ENCODE results near the gene WDFY2. TPM values are rescaled to one million over a fixed set of nuclear protein-coding genes. Genes with fewer than 3 reads are reported as not detected.
A peak's percentile ranks its signal among the peaks of the same experiment; 100 is the strongest.

Gene WDFY2
- total RNA-seq, 4 donors from 2014 or later: 6.0 to 11.3 (median 9.7) TPM

DNA sequence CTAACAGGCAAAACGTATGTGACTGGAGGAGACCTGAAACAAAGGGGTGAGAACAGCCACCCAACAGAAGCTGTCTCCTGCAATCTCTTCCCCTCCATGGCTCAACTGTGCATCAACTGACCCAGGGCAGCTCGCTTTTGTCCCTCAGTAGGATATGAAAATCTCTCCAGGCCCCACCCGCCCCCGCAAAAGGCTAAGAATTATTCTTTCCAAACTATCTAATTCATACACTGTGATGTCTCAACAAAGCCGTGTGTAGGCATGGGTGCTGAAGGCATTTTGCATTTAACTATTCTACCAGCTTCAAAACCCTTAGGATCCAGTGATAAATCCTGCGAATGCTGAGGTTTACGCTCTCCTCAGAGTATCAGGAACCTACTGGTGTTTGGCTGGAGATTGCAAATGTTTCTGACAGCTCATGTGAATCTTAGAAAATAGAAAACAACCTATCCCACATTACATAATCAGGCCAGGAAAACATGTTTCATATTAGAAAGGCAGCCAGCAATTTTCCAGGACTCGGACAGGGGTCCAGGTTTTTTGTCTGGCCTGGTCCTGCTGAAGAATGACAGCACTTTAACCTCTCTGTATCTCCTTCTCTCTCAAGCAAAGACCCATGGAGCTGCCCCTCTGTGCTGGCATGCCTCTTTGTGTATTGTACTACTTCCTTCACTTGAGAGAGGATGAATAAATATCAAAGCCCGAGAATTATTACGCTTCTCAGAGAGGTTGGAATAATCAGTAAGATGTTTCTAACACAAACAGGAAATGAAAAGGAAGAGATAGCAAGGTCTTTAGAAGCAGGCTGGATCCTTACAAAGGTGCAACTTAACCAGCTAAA is 202.4 kb downstream of the WDFY2 start:
- peaks cover 0 to 22% (median 0%) of the 10 kb centered on the region in 4 donors for H3K4me1 ChIP-seq
- peak in 1 of 3 donors; percentile 40 for DNase-seq
- H3K4me3 ChIP-seq: no peak overlapping the region
- H3K27me3 ChIP-seq: no peaks in the 10 kb centered on the region
- H3K27ac ChIP-seq: no peak overlapping the region
- H3K36me3 ChIP-seq: no peaks in the 10 kb centered on the region
- no peaks in the 10 kb centered on the region for H3K9me3 ChIP-seq
- TF ChIP-seq, protein P1, sequence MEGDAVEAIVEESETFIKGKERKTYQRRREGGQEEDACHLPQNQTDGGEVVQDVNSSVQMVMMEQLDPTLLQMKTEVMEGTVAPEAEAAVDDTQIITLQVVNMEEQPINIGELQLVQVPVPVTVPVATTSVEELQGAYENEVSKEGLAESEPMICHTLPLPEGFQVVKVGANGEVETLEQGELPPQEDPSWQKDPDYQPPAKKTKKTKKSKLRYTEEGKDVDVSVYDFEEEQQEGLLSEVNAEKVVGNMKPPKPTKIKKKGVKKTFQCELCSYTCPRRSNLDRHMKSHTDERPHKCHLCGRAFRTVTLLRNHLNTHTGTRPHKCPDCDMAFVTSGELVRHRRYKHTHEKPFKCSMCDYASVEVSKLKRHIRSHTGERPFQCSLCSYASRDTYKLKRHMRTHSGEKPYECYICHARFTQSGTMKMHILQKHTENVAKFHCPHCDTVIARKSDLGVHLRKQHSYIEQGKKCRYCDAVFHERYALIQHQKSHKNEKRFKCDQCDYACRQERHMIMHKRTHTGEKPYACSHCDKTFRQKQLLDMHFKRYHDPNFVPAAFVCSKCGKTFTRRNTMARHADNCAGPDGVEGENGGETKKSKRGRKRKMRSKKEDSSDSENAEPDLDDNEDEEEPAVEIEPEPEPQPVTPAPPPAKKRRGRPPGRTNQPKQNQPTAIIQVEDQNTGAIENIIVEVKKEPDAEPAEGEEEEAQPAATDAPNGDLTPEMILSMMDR (IDR thresholded peaks at IDR 0.05): no peak
- TF ChIP-seq POLR2A (IDR thresholded peaks at IDR 0.05): no peak

DNA sequence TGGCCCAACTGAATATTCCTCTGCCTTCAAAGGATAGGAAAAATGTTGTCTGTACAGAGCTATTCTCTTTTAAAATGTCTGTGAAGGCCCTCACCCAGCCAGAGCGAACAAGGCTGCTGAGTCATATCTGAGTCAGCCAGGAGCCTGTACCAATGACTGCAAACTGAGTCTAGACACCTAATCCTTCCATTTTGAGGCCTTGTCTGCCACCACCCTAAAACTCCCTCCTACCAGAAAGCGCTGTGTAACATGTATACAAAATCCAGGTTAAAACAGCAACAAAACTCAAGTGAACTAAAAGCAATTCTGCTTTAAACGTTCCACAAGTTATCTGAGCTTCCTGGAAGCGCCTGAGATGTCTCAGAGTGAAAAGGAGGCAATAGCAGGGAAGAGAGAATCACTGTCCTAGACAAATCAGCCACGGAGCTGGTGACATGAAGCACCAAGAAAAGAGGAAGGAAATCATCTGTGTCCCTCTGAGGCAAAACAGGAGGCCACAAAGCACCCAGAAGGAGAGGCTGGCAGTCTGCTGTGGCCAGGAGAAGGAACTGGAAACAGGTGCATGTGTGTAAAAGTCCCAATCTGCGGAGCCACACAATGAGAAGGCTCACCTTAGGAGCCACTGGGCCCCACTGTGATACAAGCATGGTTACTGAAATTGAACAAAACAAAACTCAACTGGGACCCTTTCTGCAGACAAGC is 209.5 kb downstream of the WDFY2 start:
- peaks cover 0 to 5% (median 0%) of the 10 kb centered on the region in 4 donors for H3K4me1 ChIP-seq
- H3K36me3 ChIP-seq: no peaks in the 10 kb centered on the region
- no peak overlapping the region for H3K4me3 ChIP-seq
- H3K27me3 ChIP-seq: no peaks in the 10 kb centered on the region
- no peak for TF ChIP-seq POLR2A (IDR thresholded peaks at IDR 0.05)
- TF ChIP-seq, protein P1 (IDR thresholded peaks at IDR 0.05): no peak
- peak in 2 of 3 donors; percentile 72 to 77 for DNase-seq
- H3K9me3 ChIP-seq: no peaks in the 10 kb centered on the region
- H3K27ac ChIP-seq: peak overlapping the region in 1 of 4 donors; percentile 35

DNA sequence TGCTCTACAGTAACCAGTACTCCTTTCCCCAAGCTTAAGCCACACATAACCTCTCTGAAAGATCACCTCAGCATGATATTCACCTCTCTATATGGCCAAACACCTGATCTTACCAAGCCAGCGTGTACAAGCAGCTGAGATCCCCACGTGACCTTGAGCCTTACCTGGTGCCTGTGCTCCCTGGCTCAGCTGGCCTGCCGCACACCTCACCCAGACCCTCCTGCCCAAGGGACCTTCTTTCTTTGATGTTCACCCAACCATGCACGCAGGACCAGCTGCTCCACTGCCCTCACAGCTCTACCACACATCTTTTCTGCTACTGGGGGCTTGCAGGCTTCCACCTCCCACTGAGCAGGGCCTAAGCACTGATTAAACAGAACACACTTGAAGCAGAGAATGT is 210.7 kb downstream of the WDFY2 start:
- H3K27me3 ChIP-seq: no peaks in the 10 kb centered on the region
- H3K4me1 ChIP-seq: peaks cover 0 to 5% (median 0%) of the 10 kb centered on the region in 4 donors
- DNase-seq: peak in 1 of 3 donors; percentile 56
- H3K27ac ChIP-seq: peak overlapping the region in 1 of 4 donors; percentile 35
- H3K4me3 ChIP-seq: no peak overlapping the region
- no peak for TF ChIP-seq POLR2A (IDR thresholded peaks at IDR 0.05)
- TF ChIP-seq, protein P1 (IDR thresholded peaks at IDR 0.05): no peak
- no peaks in the 10 kb centered on the region for H3K9me3 ChIP-seq
- no peaks in the 10 kb centered on the region for H3K36me3 ChIP-seq

DNA sequence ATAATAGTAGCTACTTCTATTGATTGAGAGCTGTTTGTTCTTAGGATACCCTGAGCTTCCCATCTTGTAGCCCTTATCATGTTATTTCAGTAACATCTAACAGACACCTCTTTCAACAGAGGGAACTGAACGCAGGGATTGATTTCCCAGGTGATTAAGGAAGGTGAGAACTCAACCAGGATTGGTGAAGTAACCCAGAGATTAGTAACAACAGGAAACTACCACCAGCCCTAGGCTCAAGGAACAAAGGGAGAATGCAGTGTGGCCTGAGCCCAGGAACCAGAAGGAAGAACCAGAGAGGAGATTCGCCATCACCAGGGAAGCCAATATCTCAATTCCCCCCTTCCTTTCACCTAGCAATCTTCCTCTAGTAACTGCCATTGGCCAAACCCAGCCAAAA is 211.2 kb downstream of the WDFY2 start:
- H3K27ac ChIP-seq: no peak overlapping the region
- peaks cover 0 to 5% (median 0%) of the 10 kb centered on the region in 4 donors for H3K4me1 ChIP-seq
- no peak for TF ChIP-seq POLR2A (IDR thresholded peaks at IDR 0.05)
- TF ChIP-seq, protein P1 (IDR thresholded peaks at IDR 0.05): no peak
- no peaks in the 10 kb centered on the region for H3K9me3 ChIP-seq
- no peaks in the 10 kb centered on the region for H3K36me3 ChIP-seq
- DNase-seq: no peak
- H3K27me3 ChIP-seq: no peaks in the 10 kb centered on the region
- no peak overlapping the region for H3K4me3 ChIP-seq

DNA sequence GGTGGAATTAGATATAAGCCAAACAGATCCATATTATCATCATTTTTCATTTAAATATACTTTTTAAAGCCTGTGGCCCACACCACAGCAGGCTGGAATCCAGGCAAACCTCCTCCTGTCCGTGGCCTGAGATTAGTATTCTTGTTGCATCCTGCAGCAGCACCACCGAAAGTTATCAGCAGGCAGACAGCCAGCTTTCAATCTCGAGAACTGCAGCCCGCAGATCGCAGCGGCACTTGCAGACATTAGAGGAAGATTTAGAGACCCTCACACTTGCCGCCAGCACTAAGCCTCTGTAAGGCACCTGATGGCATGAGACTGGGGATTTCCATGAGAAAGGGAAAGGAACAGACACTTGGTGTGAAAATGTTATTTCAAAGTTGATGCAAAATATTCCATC is 212.3 kb downstream of the WDFY2 start:
- no peak for DNase-seq
- H3K4me3 ChIP-seq: no peak overlapping the region
- TF ChIP-seq, protein P1 (IDR thresholded peaks at IDR 0.05): no peak
- TF ChIP-seq POLR2A (IDR thresholded peaks at IDR 0.05): no peak
- no peak overlapping the region for H3K27ac ChIP-seq
- no peaks in the 10 kb centered on the region for H3K9me3 ChIP-seq
- H3K4me1 ChIP-seq: peaks cover 0 to 6% (median 3%) of the 10 kb centered on the region in 4 donors
- H3K36me3 ChIP-seq: no peaks in the 10 kb centered on the region
- H3K27me3 ChIP-seq: no peaks in the 10 kb centered on the region
